Heart right ventricle (tissue), 16 donors: ENCODE measurements around the gene CD109. TPM values are rescaled to one million over a fixed set of nuclear protein-coding genes. Genes with fewer than 3 reads are reported as not detected.
A peak's percentile ranks its signal among the peaks of the same experiment; 100 is the strongest.

ENCODE experiments used
- ATAC-seq, 8 donors: fragments of 200-7000 bp; cut with Tn5 transposase; one replicate each; pipeline ENCODE4 v1.9.1; 2020; ENCODE audit warnings: mild to moderate bottlenecking in 8 of 8, moderate library complexity in 8 of 8, moderate number of reproducible peaks in 1 of 8
- DNase-seq, 2 donors: peaks; one replicate each; pipeline ENCODE4 v3.0.0-alpha.2; 2020
- H3K27ac ChIP-seq, 10 donors: fragments of 200-600 bp; sonication (generic) in 2 of 10; one replicate each; pipeline versions ENCODE4 v1.5.0 to v1.8.0; 2020 to 2022; ENCODE audit warnings: mild to moderate bottlenecking in 3 of 10
- H3K27me3 ChIP-seq, 7 donors: fragments of 200-600 bp; one replicate each; pipeline ENCODE4 v1.8.0; 2021 to 2022; ENCODE audit warnings: mild to moderate bottlenecking in 2 of 7
- H3K36me3 ChIP-seq, 9 donors: fragments of 200-600 bp; sonication (generic) in 1 of 9; one replicate each; pipeline versions ENCODE4 v1.5.0 to v1.8.0; 2020 to 2022; ENCODE audit warnings: mild to moderate bottlenecking in 2 of 9
- H3K4me1 ChIP-seq, 9 donors: fragments of 200-600 bp; sonication (generic) in 1 of 9; one replicate each; pipeline versions ENCODE4 v1.5.0 to v1.8.0; 2020 to 2022; ENCODE audit warnings: mild to moderate bottlenecking in 4 of 9
- H3K4me3 ChIP-seq, 10 donors: fragments of 200-600 bp; sonication (generic) in 2 of 10; one replicate each; pipeline versions ENCODE4 v1.5.0 to v1.8.0; 2020 to 2022; ENCODE audit warnings: mild to moderate bottlenecking in 7 of 10, moderate library complexity in 2 of 10
- H3K9me3 ChIP-seq, 11 donors: fragments of 200-600 bp in 10 of 11; sonication (generic) in 2 of 11; one replicate each; pipeline versions ENCODE4 v1.5.0 to v1.8.0; 2013 to 2022; ENCODE audit warnings: mild to moderate bottlenecking in 2 of 11, control low read depth in 1 of 11, moderate library complexity in 1 of 11
- WGBS, 2 donors: extraction: QIAGEN DNeasy Blood & Tissue Kit; methylation state at CpG; one replicate each; pipeline ENCODE4 v1.1.7; 2013; ENCODE audit warnings: inconsistent platforms in 1 of 2; 5-methylcytosine and 5-hydroxymethylcytosine counted together
- intact Hi-C, 10 donors: fragments of 100-400 bp; cut with DNase I; formaldehyde crosslinking; loops; one replicate each; pipeline versions ENCODE4 v1.11.1 to v1.14.2; 2022
- polyA plus RNA-seq, 2 donors: library from polyadenylated mRNA; stranded (reverse); fragments of 200-250 nt; gene quantifications; one replicate each; pipeline ENCODE4 v1.2.3, GENCODE V29; 2013
- total RNA-seq, 10 donors: library from RNA; stranded (reverse); fragmentation: NEBNext Ultra II Directional in 3 of 10; extraction: Animal tissue kit (Norgen Biotek cat#: 25700) in 3 of 10; gene quantifications; one replicate each; pipeline versions ENCODE4 v1.2.1 to v1.2.4, GENCODE V29; 2021 to 2023
- TF ChIP-seq, protein P1 (sequence below), 9 donors: fragments of 200-600 bp; sonication (generic) in 2 of 9; IDR thresholded peaks; one replicate each; pipeline versions ENCODE4 v1.5.0 to v1.8.0; 2021 to 2022; ENCODE audit warnings: antibody characterized with exemption in 9 of 9, mild to moderate bottlenecking in 5 of 9, moderate library complexity in 1 of 9
- donor health status: Arrhythmogenic right ventricular cardiomyopathy.
- donor health status: ischemic (EF 13 %, LVEDD 7.1; RV severe dilation, severe dysfunction).
- donor health status: healthy with polysubstance abuse.
- donor health status: DM: no; HTN: yes; CAD: no.
- donor health status: DM: no; HTN: no; CAD: no.
- donor health status: ischemic (EF 25% LVEDD 6.9; RV normal size, moderate dysfunction).
- donor health status: ischemic (EF 25% LVEDD 5.7; RV mildly dilated, moderate dysfunction).
- donor health status: healthy.
- donor health status: DM: yes; HTN: yes; CAD: no.
- donor health status: Ischemic cardiomyopathy.
- donor health status: ischemic (EF 35%, LVEDD 5.7; RV mildly dilated, moderate dysfunction).
- donor health status: nonischemic (EF 11% LVEDD 7.7; RV severe dilation, severe dysfunction).
- donor health status: DM: yes; HTN: yes; CAD: no.
- donor health status: PGD.
- donor health status: ischemic (EF 29% LVEDD 5.4; RV normal size, mild dysfunction).
- donor health status: nonischemic (EF 23%, LVEDD 6.1; RV moderate dilation, normal function).

Gene CD109
- total and polyA plus RNA-seq, 12 donors, result 2.3 to 15.4 (median 7.9) TPM

- WGBS, 2 donors, result 76 to 84% methylated on average over 1 of the region's 1 CpG
These were observed 7.7 kb upstream of the CD109 start for GRCh38 chr6:73688351-73688750.

DNA sequence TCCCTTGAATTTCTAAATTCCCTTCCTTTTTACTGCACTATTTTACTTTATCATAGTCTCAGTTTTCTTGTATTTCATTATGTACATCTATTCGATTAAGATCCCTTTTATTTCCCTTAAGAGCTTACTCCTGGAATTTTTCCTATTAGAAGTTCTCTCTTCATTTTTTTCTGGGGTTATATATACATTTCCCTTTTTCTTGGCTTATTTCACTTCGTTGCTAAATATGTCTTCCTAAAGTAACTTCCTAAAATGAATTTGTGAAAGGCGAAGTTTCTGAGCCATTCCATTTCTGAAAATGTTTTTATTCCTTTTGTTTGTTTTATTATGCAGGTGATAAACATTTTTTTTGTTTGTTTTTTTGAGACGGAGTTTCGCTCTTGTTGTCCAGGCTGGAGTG, 5.9 kb upstream of the CD109 start:
- Histone ChIP-seq H3K27ac (no peak overlapping the region), H3K4me3 (no peak overlapping the region), H3K36me3 (no peaks in the 10 kb centered on the region), H3K4me1 (peaks cover 0 to 5% (median 4%) of the 10 kb centered on the region in 9 donors), H3K9me3 (peaks cover 0 to 5% (median 0%) of the 10 kb centered on the region in 11 donors), H3K27me3 (no peaks in the 10 kb centered on the region)
- no peak for DNase-seq
- no peak for ATAC-seq
- WGBS, 2 donors, result 87 to 92% methylated on average over 5 of the region's 5 CpGs
- TF ChIP-seq, protein P1, sequence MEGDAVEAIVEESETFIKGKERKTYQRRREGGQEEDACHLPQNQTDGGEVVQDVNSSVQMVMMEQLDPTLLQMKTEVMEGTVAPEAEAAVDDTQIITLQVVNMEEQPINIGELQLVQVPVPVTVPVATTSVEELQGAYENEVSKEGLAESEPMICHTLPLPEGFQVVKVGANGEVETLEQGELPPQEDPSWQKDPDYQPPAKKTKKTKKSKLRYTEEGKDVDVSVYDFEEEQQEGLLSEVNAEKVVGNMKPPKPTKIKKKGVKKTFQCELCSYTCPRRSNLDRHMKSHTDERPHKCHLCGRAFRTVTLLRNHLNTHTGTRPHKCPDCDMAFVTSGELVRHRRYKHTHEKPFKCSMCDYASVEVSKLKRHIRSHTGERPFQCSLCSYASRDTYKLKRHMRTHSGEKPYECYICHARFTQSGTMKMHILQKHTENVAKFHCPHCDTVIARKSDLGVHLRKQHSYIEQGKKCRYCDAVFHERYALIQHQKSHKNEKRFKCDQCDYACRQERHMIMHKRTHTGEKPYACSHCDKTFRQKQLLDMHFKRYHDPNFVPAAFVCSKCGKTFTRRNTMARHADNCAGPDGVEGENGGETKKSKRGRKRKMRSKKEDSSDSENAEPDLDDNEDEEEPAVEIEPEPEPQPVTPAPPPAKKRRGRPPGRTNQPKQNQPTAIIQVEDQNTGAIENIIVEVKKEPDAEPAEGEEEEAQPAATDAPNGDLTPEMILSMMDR (IDR thresholded peaks at IDR 0.05), result no peak
- intact Hi-C loops, result no loop called here

More at GRCh38 chr6:73688351-73688750, 7.7 kb upstream of the CD109 start:
- H3K4me1 ChIP-seq, result no peaks in the 10 kb centered on the region
- peaks cover 0 to 9% (median 0%) of the 10 kb centered on the region in 11 donors for H3K9me3 ChIP-seq
- no peak overlapping the region for H3K4me3 ChIP-seq
- ATAC-seq (no peak), DNase-seq (no peak)
- no peaks in the 10 kb centered on the region for H3K36me3 ChIP-seq
- no peak overlapping the region for H3K27ac ChIP-seq
- TF ChIP-seq, protein P1 (IDR thresholded peaks at IDR 0.05), result no peak
- no peaks in the 10 kb centered on the region for H3K27me3 ChIP-seq
- intact Hi-C loops, result no loop called here

- ATAC-seq, result no peak
- H3K4me3 ChIP-seq, result no peak overlapping the region
- no peaks in the 10 kb centered on the region for H3K27me3 ChIP-seq
- no peak for DNase-seq
- TF ChIP-seq, protein P1 (IDR thresholded peaks at IDR 0.05), result no peak
- intact Hi-C loops, result no loop called here
- no peak overlapping the region for H3K27ac ChIP-seq
- no peaks in the 10 kb centered on the region for H3K36me3 ChIP-seq
- peaks cover 0 to 5% (median 0%) of the 10 kb centered on the region in 11 donors for H3K9me3 ChIP-seq
- peaks cover 0 to 16% (median 8%) of the 10 kb centered on the region in 9 donors for H3K4me1 ChIP-seq
These were observed 4.5 kb upstream of the CD109 start for GRCh38 chr6:73691512-73691911.

- WGBS, 2 donors, result 76 to 79% methylated on average over 5 of the region's 5 CpGs
- Histone ChIP-seq H3K36me3 (no peaks in the 10 kb centered on the region), H3K27ac (peak overlapping the region in 5 of 10 donors; percentile 6 to 88 (median 64)), H3K4me1 (peaks cover 0 to 34% (median 15%) of the 10 kb centered on the region in 9 donors), H3K4me3 (peak overlapping the region in 2 of 10 donors; percentile 70), H3K9me3 (peaks cover 0 to 5% (median 0%) of the 10 kb centered on the region in 11 donors), H3K27me3 (no peaks in the 10 kb centered on the region)
- no peak for DNase-seq
- TF ChIP-seq, protein P1 (IDR thresholded peaks at IDR 0.05), result no peak
- peak in 1 of 8 donors; percentile 17 for ATAC-seq
- intact Hi-C loops, result no loop called here
These were observed 1.1 kb upstream of the CD109 start for GRCh38 chr6:73694711-73695411.
